GM12891 (cell line): ENCODE results near the gene ZPR1.

Experiments used
- POLR2A ChIP-seq: IDR thresholded peaks from 2 replicates; pipeline ENCODE4 v1.6.1; 2011; ENCODE audit warnings: low read depth, low read length, control low read depth
- SPI1 ChIP-seq: IDR thresholded peaks from 2 replicates; pipeline ENCODE4 v1.6.1; 2011; ENCODE audit warnings: low read depth, low read length, control low read depth

DNA sequence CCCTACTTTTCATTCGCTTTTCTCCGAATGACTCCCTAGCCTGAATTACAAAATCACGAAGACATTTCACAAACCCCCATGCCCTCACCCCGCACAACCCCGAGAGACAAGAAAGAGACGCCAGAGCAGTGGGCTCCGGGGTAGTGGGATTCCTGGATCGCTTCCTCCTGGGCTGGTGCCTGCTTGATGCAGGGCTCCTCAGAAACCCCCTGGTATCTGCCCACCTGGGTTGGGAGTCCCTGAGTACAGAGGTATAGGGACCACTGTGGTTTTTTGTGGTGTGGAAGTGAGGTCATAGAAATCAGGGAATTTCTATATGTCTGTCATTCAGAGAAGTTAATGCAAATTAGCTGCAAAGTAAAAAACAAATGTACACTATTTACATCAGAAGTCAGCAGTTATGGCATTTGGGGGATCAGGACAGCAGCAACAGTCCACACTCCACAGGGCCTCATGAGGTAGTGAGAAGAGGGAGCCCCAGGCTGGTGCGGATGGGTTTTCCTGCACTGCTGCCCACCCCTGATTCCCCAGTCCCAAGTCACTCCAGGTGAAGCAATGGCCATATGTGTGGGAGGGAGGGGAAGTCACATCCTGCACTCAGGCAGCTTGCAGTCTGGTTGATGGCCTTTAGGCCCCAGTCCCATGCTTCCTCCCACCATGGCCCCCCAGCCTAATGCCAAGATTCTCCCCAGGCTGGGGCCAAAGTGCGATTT lies 54.6 kb downstream of the ZPR1 start:
- TF ChIP-seq POLR2A = no peak
- 0 out of 2 replicates have a peak, but pooled peaks have one; percentile 8 for TF ChIP-seq SPI1
